HG02870 (cell line): ENCODE measurements around the gene FRMPD2.
"Not testable (repeated sequence)": the region's sequence is repeated elsewhere in the genome, so short reads cannot be mapped to it uniquely, and the experiment has no call there.

ENCODE experiments used
- ATAC-seq: cut with Tn5 transposase; IDR thresholded peaks from one replicate; pipeline ENCODE4 v1.9.1; 2021; ENCODE audit warnings: mild to moderate bottlenecking, moderate library complexity; ENCODE audit not compliant: unreplicated experiment

FRMPD2 gene

GRCh38 chr10:48290286-48290685 is 15.8 kb upstream of the FRMPD2 start:
- no peak for ATAC-seq

GRCh38 chr10:48289501-48290238 is 15.2 kb upstream of the FRMPD2 start:
- peak; percentile 49 for ATAC-seq

- no peak for ATAC-seq
Observed at GRCh38 chr10:48288661-48289060, 14.2 kb upstream of the FRMPD2 start.

- peak; percentile 43 for ATAC-seq
Observed at GRCh38 chr10:48287417-48288391, 13.2 kb upstream of the FRMPD2 start.

GRCh38 chr10:48286356-48286755 is 11.9 kb upstream of the FRMPD2 start:
- no peak for ATAC-seq

GRCh38 chr10:48285710-48286109 is 11.2 kb upstream of the FRMPD2 start:
- ATAC-seq: no peak

GRCh38 chr10:48284811-48285210 is 10.3 kb upstream of the FRMPD2 start:
- no peak for ATAC-seq

GRCh38 chr10:48284002-48284546 is 9.6 kb upstream of the FRMPD2 start:
- ATAC-seq: no peak

GRCh38 chr10:48282829-48283228 is 8.3 kb upstream of the FRMPD2 start:
- peak; percentile 72 for ATAC-seq

- ATAC-seq: not testable (repeated sequence)
Observed at GRCh38 chr10:48281697-48282096, 7.2 kb upstream of the FRMPD2 start.

- ATAC-seq: peak; percentile 82
Observed at GRCh38 chr10:48279081-48279751, 4.7 kb upstream of the FRMPD2 start.

- no peak for ATAC-seq
Observed at GRCh38 chr10:48277093-48277492, 2.6 kb upstream of the FRMPD2 start.

- no peak for ATAC-seq
Observed at GRCh38 chr10:48273741-48274140, 755 bp downstream of the FRMPD2 start.

- ATAC-seq: no peak
Observed at GRCh38 chr10:48272682-48273081, 1.8 kb downstream of the FRMPD2 start.

GRCh38 chr10:48271047-48271730 is 3.3 kb downstream of the FRMPD2 start:
- no peak for ATAC-seq

GRCh38 chr10:48266528-48266927 is 8.0 kb downstream of the FRMPD2 start:
- peak; percentile 70 for ATAC-seq

GRCh38 chr10:48258105-48258504 is 16.4 kb downstream of the FRMPD2 start:
- no peak for ATAC-seq

GRCh38 chr10:48257407-48257961 is 17.0 kb downstream of the FRMPD2 start:
- ATAC-seq: no peak

- ATAC-seq: no peak
Observed at GRCh38 chr10:48255722-48256121, 18.8 kb downstream of the FRMPD2 start.
